Measurements from ENCODE around the gene SPART.

GRCh38 chr13:36358175-36358718 is 12.1 kb upstream of the SPART start:
- TF ChIP-seq, protein P1, sequence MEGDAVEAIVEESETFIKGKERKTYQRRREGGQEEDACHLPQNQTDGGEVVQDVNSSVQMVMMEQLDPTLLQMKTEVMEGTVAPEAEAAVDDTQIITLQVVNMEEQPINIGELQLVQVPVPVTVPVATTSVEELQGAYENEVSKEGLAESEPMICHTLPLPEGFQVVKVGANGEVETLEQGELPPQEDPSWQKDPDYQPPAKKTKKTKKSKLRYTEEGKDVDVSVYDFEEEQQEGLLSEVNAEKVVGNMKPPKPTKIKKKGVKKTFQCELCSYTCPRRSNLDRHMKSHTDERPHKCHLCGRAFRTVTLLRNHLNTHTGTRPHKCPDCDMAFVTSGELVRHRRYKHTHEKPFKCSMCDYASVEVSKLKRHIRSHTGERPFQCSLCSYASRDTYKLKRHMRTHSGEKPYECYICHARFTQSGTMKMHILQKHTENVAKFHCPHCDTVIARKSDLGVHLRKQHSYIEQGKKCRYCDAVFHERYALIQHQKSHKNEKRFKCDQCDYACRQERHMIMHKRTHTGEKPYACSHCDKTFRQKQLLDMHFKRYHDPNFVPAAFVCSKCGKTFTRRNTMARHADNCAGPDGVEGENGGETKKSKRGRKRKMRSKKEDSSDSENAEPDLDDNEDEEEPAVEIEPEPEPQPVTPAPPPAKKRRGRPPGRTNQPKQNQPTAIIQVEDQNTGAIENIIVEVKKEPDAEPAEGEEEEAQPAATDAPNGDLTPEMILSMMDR (IDR thresholded peaks at IDR 0.05), result no peak
- TF ChIP-seq POLR2A (IDR thresholded peaks at IDR 0.05), result no peak

Measured in right lobe of liver (tissue), 4 donors.